Activated T-cell treated with anti-CD3 and anti-CD28 coated beads, Interleukin-2, amount 50 U/mL, for 4 hours (primary cell): ENCODE measurements around the gene MCM7. TPM values are rescaled to one million over a fixed set of nuclear protein-coding genes. Genes with fewer than 3 reads are reported as not detected.
A peak's percentile ranks its signal among the peaks of the same experiment; 100 is the strongest.

Source experiments
- ATAC-seq, 2 donors: fragments of 200-7000 bp; cut with Tn5 transposase; one replicate each; pipeline ENCODE4 v1.10.0; 2021
- DNase-seq: peaks from one replicate; pipeline ENCODE4 v3.0.0-alpha.2; 2020
- H3K27me3 Mint-ChIP-seq: one replicate; pipeline ENCODE4 v1.8.0; 2021; ENCODE audit warnings: low read depth, mixed read lengths
- H3K36me3 Mint-ChIP-seq: one replicate; pipeline ENCODE4 v1.8.0; 2022; ENCODE audit warnings: mixed read lengths; ENCODE audit not compliant: insufficient read depth
- H3K4me1 Mint-ChIP-seq: one replicate; pipeline ENCODE4 v1.8.0; 2021; ENCODE audit warnings: low read depth, mixed read lengths
- H3K4me3 Mint-ChIP-seq: one replicate; pipeline ENCODE4 v1.8.0; 2021; ENCODE audit warnings: mild to moderate bottlenecking, moderate library complexity, mixed read lengths
- H3K9me3 Mint-ChIP-seq: one replicate; pipeline ENCODE4 v1.8.0; 2021; ENCODE audit warnings: mixed read lengths
- total RNA-seq, 3 donors: library from RNA; stranded (reverse); gene quantifications; one replicate each; pipeline ENCODE4 v1.2.1, GENCODE V29; 2021

MCM7 gene
- total RNA-seq, 3 donors from 2014 or later = 471 to 592 (median 521) TPM

GRCh38 chr7:100111914-100112313 lies 10.7 kb upstream of the MCM7 start:
- Mint-ChIP-seq H3K4me3 (no peak overlapping the region), H3K27me3 (no peaks in the 10 kb centered on the region), H3K36me3 (peaks cover 24% of the 10 kb centered on the region), H3K4me1 (no peaks in the 10 kb centered on the region), H3K9me3 (no peaks in the 10 kb centered on the region)
- ATAC-seq (no peak), DNase-seq (no peak)

- ATAC-seq (no peak), DNase-seq (no peak)
- peaks cover 25% of the 10 kb centered on the region for H3K36me3 Mint-ChIP-seq
- no peak overlapping the region for H3K4me3 Mint-ChIP-seq
- no peaks in the 10 kb centered on the region for H3K4me1 Mint-ChIP-seq
- no peaks in the 10 kb centered on the region for H3K9me3 Mint-ChIP-seq
- no peaks in the 10 kb centered on the region for H3K27me3 Mint-ChIP-seq
Measured at GRCh38 chr7:100111156-100111555, 10.0 kb upstream of the MCM7 start.

GRCh38 chr7:100109521-100110163 lies 8.4 kb upstream of the MCM7 start:
- no peaks in the 10 kb centered on the region for H3K9me3 Mint-ChIP-seq
- DNase-seq (no peak), ATAC-seq (no peak)
- no peaks in the 10 kb centered on the region for H3K27me3 Mint-ChIP-seq
- H3K4me3 Mint-ChIP-seq = no peak overlapping the region
- no peaks in the 10 kb centered on the region for H3K4me1 Mint-ChIP-seq
- H3K36me3 Mint-ChIP-seq = peaks cover 29% of the 10 kb centered on the region

GRCh38 chr7:100107890-100108289 lies 6.7 kb upstream of the MCM7 start:
- Mint-ChIP-seq H3K4me3 (no peak overlapping the region), H3K4me1 (peaks cover 2% of the 10 kb centered on the region), H3K27me3 (no peaks in the 10 kb centered on the region), H3K9me3 (no peaks in the 10 kb centered on the region), H3K36me3 (peaks cover 28% of the 10 kb centered on the region)
- DNase-seq (no peak), ATAC-seq (no peak)

GRCh38 chr7:100107125-100107737 lies 6.0 kb upstream of the MCM7 start:
- DNase-seq = no peak
- no peak for ATAC-seq
- H3K27me3 Mint-ChIP-seq = no peaks in the 10 kb centered on the region
- H3K9me3 Mint-ChIP-seq = no peaks in the 10 kb centered on the region
- H3K4me3 Mint-ChIP-seq = no peak overlapping the region
- H3K4me1 Mint-ChIP-seq = peaks cover 5% of the 10 kb centered on the region
- H3K36me3 Mint-ChIP-seq = peaks cover 26% of the 10 kb centered on the region

GRCh38 chr7:100106633-100107032 lies 5.4 kb upstream of the MCM7 start:
- peaks cover 26% of the 10 kb centered on the region for H3K36me3 Mint-ChIP-seq
- no peaks in the 10 kb centered on the region for H3K9me3 Mint-ChIP-seq
- ATAC-seq (no peak), DNase-seq (no peak)
- H3K27me3 Mint-ChIP-seq = no peaks in the 10 kb centered on the region
- H3K4me3 Mint-ChIP-seq = no peak overlapping the region
- peaks cover 5% of the 10 kb centered on the region for H3K4me1 Mint-ChIP-seq

GRCh38 chr7:100105534-100105933 lies 4.3 kb upstream of the MCM7 start:
- ATAC-seq (no peak), DNase-seq (no peak)
- H3K27me3 Mint-ChIP-seq = no peaks in the 10 kb centered on the region
- peaks cover 5% of the 10 kb centered on the region for H3K4me1 Mint-ChIP-seq
- peaks cover 24% of the 10 kb centered on the region for H3K36me3 Mint-ChIP-seq
- no peaks in the 10 kb centered on the region for H3K9me3 Mint-ChIP-seq
- no peak overlapping the region for H3K4me3 Mint-ChIP-seq

GRCh38 chr7:100102950-100103840 lies 2.0 kb upstream of the MCM7 start:
- Mint-ChIP-seq H3K9me3 (no peaks in the 10 kb centered on the region), H3K36me3 (peaks cover 35% of the 10 kb centered on the region), H3K4me3 (peak overlapping the region; percentile 94), H3K27me3 (no peaks in the 10 kb centered on the region), H3K4me1 (peaks cover 26% of the 10 kb centered on the region)
- DNase-seq = no peak
- no peak for ATAC-seq

GRCh38 chr7:100100420-100101015 lies 679 bp downstream of the MCM7 start:
- ATAC-seq (peak; percentile 77 to 83), DNase-seq (peak; percentile 79)
- Mint-ChIP-seq H3K9me3 (no peaks in the 10 kb centered on the region), H3K4me3 (peak overlapping the region; percentile 94), H3K27me3 (no peaks in the 10 kb centered on the region), H3K36me3 (peaks cover 44% of the 10 kb centered on the region), H3K4me1 (peaks cover 34% of the 10 kb centered on the region)

- no peaks in the 10 kb centered on the region for H3K9me3 Mint-ChIP-seq
- H3K4me3 Mint-ChIP-seq = peak overlapping the region; percentile 94
- peaks cover 34% of the 10 kb centered on the region for H3K4me1 Mint-ChIP-seq
- DNase-seq (no peak), ATAC-seq (no peak)
- peaks cover 43% of the 10 kb centered on the region for H3K36me3 Mint-ChIP-seq
- no peaks in the 10 kb centered on the region for H3K27me3 Mint-ChIP-seq
Measured at GRCh38 chr7:100099452-100099851, 1.7 kb downstream of the MCM7 start.

- Mint-ChIP-seq H3K36me3 (peaks cover 47% of the 10 kb centered on the region), H3K27me3 (no peaks in the 10 kb centered on the region), H3K9me3 (no peaks in the 10 kb centered on the region), H3K4me3 (peak overlapping the region; percentile 67), H3K4me1 (peaks cover 34% of the 10 kb centered on the region)
- DNase-seq (no peak), ATAC-seq (no peak)
Measured at GRCh38 chr7:100098913-100099312, 2.3 kb downstream of the MCM7 start.

- no peak for ATAC-seq
- no peaks in the 10 kb centered on the region for H3K9me3 Mint-ChIP-seq
- DNase-seq = no peak
- no peaks in the 10 kb centered on the region for H3K27me3 Mint-ChIP-seq
- no peak overlapping the region for H3K4me3 Mint-ChIP-seq
- peaks cover 30% of the 10 kb centered on the region for H3K4me1 Mint-ChIP-seq
- peaks cover 64% of the 10 kb centered on the region for H3K36me3 Mint-ChIP-seq
Measured at GRCh38 chr7:100095704-100096103, 5.5 kb downstream of the MCM7 start.

GRCh38 chr7:100095289-100095688 lies 5.9 kb downstream of the MCM7 start:
- ATAC-seq (no peak), DNase-seq (no peak)
- Mint-ChIP-seq H3K36me3 (peaks cover 67% of the 10 kb centered on the region), H3K4me3 (no peak overlapping the region), H3K9me3 (no peaks in the 10 kb centered on the region), H3K4me1 (peaks cover 33% of the 10 kb centered on the region), H3K27me3 (no peaks in the 10 kb centered on the region)

- ATAC-seq (no peak), DNase-seq (no peak)
- Mint-ChIP-seq H3K4me1 (peaks cover 30% of the 10 kb centered on the region), H3K9me3 (no peaks in the 10 kb centered on the region), H3K4me3 (no peak overlapping the region), H3K27me3 (no peaks in the 10 kb centered on the region), H3K36me3 (peaks cover 57% of the 10 kb centered on the region)
Measured at GRCh38 chr7:100093925-100094486, 7.2 kb downstream of the MCM7 start.
